Osteocyte (in vitro differentiated cells): Measurements from ENCODE around the gene CNOT10. TPM values are rescaled to one million over a fixed set of nuclear protein-coding genes. Genes with fewer than 3 reads are reported as not detected.
A peak's percentile ranks its signal among the peaks of the same experiment; 100 is the strongest.

Source experiments
- DNase-seq: peaks from one replicate; pipeline ENCODE4 v3.0.0; 2021; ENCODE audit warnings: mixed read lengths; ENCODE audit not compliant: unreplicated experiment; ENCODE audit errors: extremely low spot score
- H3K27ac Mint-ChIP-seq: one replicate; pipeline ENCODE4 v1.8.0; 2021; ENCODE audit warnings: mild to moderate bottlenecking, mixed read lengths; ENCODE audit not compliant: unreplicated experiment
- H3K27me3 Mint-ChIP-seq: one replicate; pipeline ENCODE4 v1.8.0; 2021; ENCODE audit warnings: mixed read lengths; ENCODE audit not compliant: unreplicated experiment
- H3K36me3 Mint-ChIP-seq: one replicate; pipeline ENCODE4 v1.8.0; 2021; ENCODE audit warnings: mixed read lengths; ENCODE audit not compliant: unreplicated experiment
- H3K4me1 Mint-ChIP-seq: one replicate; pipeline ENCODE4 v1.8.0; 2021; ENCODE audit warnings: mixed read lengths; ENCODE audit not compliant: unreplicated experiment
- H3K4me3 Mint-ChIP-seq: one replicate; pipeline ENCODE4 v1.8.0; 2021; ENCODE audit warnings: mild to moderate bottlenecking, moderate library complexity, mixed read lengths; ENCODE audit not compliant: unreplicated experiment
- H3K9me3 Mint-ChIP-seq: one replicate; pipeline ENCODE4 v1.8.0; 2021; ENCODE audit warnings: mixed read lengths; ENCODE audit not compliant: unreplicated experiment
- CTCF ChIP-seq: fragments of 200-600 bp; sonication (generic); IDR thresholded peaks from 2 replicates; pipeline ENCODE4 v1.5.0; 2021; ENCODE audit warnings: antibody characterized with exemption, mild to moderate bottlenecking, moderate library complexity
- total RNA-seq: library from RNA; stranded (reverse); gene quantifications from 2 replicates; pipeline ENCODE4 v1.2.1, GENCODE V29; 2021

CNOT10 gene
- total RNA-seq, 1 donor from 2014 or later = 47.7 TPM

- Mint-ChIP-seq H3K4me1 (no peaks in the 10 kb centered on the region), H3K4me3 (no peak overlapping the region), H3K27me3 (peaks cover 12% of the 10 kb centered on the region), H3K36me3 (no peaks in the 10 kb centered on the region), H3K9me3 (no peaks in the 10 kb centered on the region), H3K27ac (no peak overlapping the region)
- TF ChIP-seq CTCF = no peak
- DNase-seq = no peak
These were observed 9.3 kb upstream of the CNOT10 start for GRCh38 chr3:32675650-32676049.

- Mint-ChIP-seq H3K4me1 (peaks cover 23% of the 10 kb centered on the region), H3K27me3 (peaks cover 9% of the 10 kb centered on the region), H3K9me3 (no peaks in the 10 kb centered on the region), H3K36me3 (no peaks in the 10 kb centered on the region), H3K4me3 (no peak overlapping the region), H3K27ac (no peak overlapping the region)
- no peak for DNase-seq
- TF ChIP-seq CTCF = no peak
These were observed 3.2 kb upstream of the CNOT10 start for GRCh38 chr3:32681811-32682210.

- Mint-ChIP-seq H3K36me3 (peaks cover 5% of the 10 kb centered on the region), H3K4me3 (peak overlapping the region; percentile 90), H3K27me3 (peaks cover 6% of the 10 kb centered on the region), H3K4me1 (peaks cover 31% of the 10 kb centered on the region), H3K27ac (peak overlapping the region; percentile 93), H3K9me3 (no peaks in the 10 kb centered on the region)
- no peak for DNase-seq
- no peak for TF ChIP-seq CTCF
These were observed 774 bp upstream of the CNOT10 start for GRCh38 chr3:32684029-32684799.

GRCh38 chr3:32685543-32686185 is 676 bp downstream of the CNOT10 start:
- peak overlapping the region; percentile 90 for H3K4me3 Mint-ChIP-seq

More at GRCh38 chr3:32685543-32686185, 676 bp downstream of the CNOT10 start:
- DNase-seq = no peak
- peak overlapping the region; percentile 93 for H3K27ac Mint-ChIP-seq
- peaks cover 31% of the 10 kb centered on the region for H3K4me1 Mint-ChIP-seq
- no peaks in the 10 kb centered on the region for H3K9me3 Mint-ChIP-seq
- TF ChIP-seq CTCF = no peak
- H3K27me3 Mint-ChIP-seq = no peaks in the 10 kb centered on the region
- peaks cover 5% of the 10 kb centered on the region for H3K36me3 Mint-ChIP-seq
